Caki2 (cell line): ENCODE results near the gene LEKR1. TPM values are rescaled to one million over a fixed set of nuclear protein-coding genes. Genes with fewer than 3 reads are reported as not detected.
"Not testable (repeated sequence)": the region's sequence is repeated elsewhere in the genome, so short reads cannot be mapped to it uniquely, and the experiment has no call there.

Experiments
- DNase-seq: peaks from one replicate; pipeline ENCODE4 v3.0.0-alpha.2; 2015; ENCODE audit warnings: low read depth
- in situ Hi-C: cut with HindIII; loops from 2 replicates; pipeline ENCODE4 v1.10.0; 2016; ENCODE audit warnings: low sequenced_read_pairs, low pct_unique_long_range_greater_than_20kb, mixed read lengths
- total RNA-seq: library from RNA; depleted of rRNA; stranded (reverse); fragments of >200 nt; shearing (Covaris generic); gene quantifications from 2 replicates; pipeline ENCODE4 v1.2.3, GENCODE V29; 2014; ENCODE audit warnings: low replicate concordance

Gene LEKR1
- total RNA-seq, 1 experiment from 2014 or later: not detected

GRCh38 chr3:156802821-156803606 lies 23.1 kb upstream of the LEKR1 start:
- in situ Hi-C loops: no loop called here

DNA sequence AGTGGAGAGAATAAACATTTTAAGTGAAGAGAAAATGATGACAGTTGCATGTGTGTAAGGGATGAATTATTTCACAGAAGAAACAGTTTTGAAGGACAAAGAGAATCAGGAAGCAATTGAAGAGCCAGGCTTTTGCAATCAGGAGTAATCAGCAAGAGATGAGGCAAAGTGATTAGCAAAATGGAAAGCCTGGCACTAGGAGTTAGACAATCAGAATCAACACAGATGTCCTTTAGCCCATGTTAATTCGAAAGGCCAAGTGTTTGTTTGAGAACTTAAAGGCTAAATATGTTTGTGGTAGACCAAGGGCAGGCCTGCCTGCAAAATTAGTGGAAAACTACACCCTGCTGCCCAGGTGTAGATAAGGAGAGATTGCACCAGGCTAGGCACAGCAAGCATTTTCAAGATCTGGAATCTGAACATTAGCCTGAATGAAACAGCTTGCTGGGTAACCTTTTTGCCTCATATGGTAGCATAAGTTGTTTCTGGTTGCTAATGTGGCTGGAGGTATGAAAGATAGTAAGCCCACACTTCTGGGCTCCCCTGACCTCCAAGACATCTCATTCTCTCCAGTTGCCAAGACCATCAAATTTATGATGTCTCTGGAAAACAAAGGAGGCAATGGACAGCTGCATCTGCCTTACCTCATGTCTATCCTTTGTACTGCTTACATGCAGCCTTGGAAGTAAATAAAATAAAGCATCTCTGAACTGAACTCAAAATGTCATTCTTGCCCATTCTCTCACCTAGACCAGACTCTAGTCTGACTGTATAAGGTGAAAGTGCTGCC lies 22.0 kb upstream of the LEKR1 start:
- in situ Hi-C loops: no loop called here
- DNase-seq: no peak

More at GRCh38 chr3:156802821-156803606, 23.1 kb upstream of the LEKR1 start:
- DNase-seq: no peak

DNA sequence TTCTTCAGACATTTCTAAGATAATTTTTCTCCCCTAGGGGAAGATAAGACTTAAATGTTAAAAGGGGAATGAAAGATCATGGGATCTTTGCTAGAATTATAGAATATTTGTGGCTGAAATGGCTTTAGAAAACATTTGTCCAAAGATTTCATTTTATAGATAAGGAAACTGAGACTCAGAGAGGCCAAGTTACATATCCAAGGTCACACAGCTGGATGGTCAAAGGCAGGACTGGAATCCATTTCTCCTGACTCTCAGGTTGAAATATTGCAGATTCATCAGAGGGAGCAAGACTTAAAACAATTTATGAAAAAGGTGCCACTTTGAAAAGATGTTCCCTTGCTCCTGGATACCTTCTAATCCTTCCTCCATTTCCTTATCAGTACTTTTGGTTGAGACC lies 19.5 kb upstream of the LEKR1 start:
- no peak for DNase-seq
- in situ Hi-C loops: no loop called here

DNA sequence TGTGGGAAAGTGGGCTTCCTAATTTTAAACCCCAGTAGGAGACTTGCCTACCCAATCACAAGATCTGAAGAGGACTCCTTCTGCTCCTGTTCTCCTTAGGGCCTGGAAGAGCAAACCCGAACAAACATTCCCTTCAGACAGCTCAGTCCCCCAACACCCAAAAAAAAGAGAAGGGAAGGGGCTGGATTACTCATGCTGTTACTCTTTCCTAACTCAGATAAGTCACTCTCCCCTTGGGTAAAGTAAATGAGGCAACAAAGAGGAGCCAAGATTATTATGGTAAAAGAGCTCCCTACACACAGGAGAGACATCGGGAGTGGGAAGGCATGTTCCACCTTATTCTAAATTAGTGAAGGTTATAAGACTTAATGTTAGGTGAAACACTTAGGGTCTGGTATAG lies 18.1 kb upstream of the LEKR1 start:
- in situ Hi-C loops: no loop called here
- DNase-seq: no peak

DNA sequence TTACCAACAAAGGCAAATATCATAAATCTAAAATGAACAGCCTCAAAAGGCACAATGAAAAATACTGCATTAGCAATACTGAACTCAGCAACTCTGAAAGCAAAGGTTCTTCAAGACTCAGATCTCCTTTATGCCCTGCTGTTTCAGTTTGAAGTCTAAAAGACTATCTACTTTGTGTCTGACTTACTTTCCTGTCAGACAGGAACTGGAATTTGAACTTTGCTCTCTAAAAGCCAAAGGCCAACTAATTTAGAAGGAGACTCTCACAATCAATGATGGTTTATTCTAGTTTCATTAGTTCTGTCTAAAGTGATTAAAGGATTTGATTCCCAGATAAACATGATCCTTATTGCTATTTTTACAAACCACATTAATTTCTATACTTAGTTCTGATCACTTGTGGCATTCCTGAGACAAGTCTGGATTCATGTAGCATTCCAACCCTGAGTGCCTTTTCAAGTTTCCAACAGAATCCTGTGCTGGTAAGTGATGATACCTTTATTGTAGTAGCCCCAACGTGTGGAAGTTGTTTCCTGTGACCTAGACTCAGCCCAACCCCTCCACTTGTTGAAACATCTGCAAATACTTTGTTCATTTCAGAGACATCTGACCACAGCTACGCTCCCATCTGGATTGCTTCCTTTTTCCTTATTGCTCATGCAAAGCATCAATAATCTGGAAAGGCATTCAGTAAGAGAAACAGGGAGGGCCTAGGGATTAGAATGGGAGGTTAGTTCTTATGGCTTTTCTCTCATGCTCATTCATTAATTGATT lies 14.9 kb upstream of the LEKR1 start:
- DNase-seq: no peak
- in situ Hi-C loops: no loop called here

- DNase-seq: peak; percentile 75
- in situ Hi-C loops: no loop called here
Observed at GRCh38 chr3:156812521-156813335, 13.4 kb upstream of the LEKR1 start.

DNA sequence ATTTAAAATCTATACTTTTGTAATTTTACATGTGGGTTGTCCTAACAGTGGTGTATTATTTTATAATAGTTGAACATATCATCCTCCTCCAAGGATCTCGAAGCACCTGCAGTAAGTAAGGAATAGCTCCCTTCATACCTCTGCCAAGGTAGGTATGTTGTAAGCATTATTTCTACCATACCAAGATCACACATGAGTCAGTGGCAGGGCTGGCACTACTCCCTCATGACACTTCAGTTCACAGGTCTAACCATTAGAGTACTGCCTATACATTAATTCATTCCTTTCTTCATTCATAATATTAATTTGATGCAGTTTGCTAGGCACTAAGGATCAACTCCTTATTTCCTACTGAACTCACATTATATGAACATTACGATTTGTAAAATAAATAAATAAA lies 11.9 kb upstream of the LEKR1 start:
- no peak for DNase-seq
- in situ Hi-C loops: no loop called here

GRCh38 chr3:156816091-156816793 lies 9.9 kb upstream of the LEKR1 start:
- in situ Hi-C loops: no loop called here
- DNase-seq: no peak

GRCh38 chr3:156816794-156817645 lies 9.1 kb upstream of the LEKR1 start:
- in situ Hi-C loops: no loop called here
- DNase-seq: peak; percentile 93

DNA sequence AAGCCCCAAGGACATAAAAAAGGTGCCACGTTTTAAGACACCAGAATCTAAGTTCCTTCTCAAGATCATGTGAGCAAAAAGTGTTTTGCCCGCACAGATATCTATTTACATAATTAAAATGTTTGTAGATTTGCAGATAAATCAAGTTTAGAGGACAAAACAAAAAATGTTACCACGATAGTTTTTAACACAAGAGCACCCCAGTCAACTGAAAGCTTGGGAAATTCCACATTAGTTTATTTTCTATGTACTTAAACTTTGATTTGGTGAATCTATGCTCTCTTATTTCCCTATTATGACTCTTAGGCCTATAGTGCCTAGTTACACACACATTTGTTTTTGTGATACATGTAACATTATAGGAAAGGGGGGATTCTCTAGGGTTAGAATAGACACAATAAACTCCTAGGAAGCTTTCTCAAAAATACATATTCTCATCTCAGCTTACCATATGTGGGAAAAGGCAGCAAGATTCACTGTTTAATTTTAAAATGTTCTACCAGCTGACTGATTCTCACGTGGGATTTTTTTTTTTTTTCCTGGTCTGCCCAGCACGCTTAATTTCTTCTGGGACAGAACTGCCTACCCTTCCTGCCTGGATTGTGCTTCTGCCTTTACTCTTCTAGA lies 8.4 kb upstream of the LEKR1 start:
- peak; percentile 37 for DNase-seq
- in situ Hi-C loops: no loop called here

DNA sequence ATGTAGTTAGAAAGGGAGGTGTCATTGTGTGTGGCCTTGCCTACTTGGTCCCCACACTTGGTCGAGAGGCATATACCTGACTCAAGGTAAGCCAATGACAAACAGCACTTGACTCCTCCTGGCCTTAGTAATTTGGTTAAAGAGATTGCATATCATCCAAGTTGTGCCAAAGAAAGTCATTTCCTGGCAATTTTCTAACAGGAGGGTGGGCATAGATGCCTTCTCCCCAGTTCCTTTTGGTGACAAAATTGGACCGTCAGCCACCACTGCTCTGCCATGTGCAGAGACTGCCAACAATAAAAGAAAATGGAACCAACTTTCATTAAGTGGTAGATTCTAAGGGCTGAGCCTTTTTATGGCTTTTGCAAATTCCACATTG lies 7.9 kb upstream of the LEKR1 start:
- peak; percentile 36 for DNase-seq
- in situ Hi-C loops: no loop called here

- DNase-seq: peak; percentile 23
Observed at GRCh38 chr3:156818890-156819289, 7.3 kb upstream of the LEKR1 start.

GRCh38 chr3:156819842-156820691 lies 6.1 kb upstream of the LEKR1 start:
- no peak for DNase-seq
- in situ Hi-C loops: no loop called here

More at GRCh38 chr3:156818890-156819289, 7.3 kb upstream of the LEKR1 start:
- in situ Hi-C loops: no loop called here

GRCh38 chr3:156820692-156821080 lies 5.5 kb upstream of the LEKR1 start:
- DNase-seq: no peak
- in situ Hi-C loops: no loop called here

GRCh38 chr3:156822626-156823260 lies 3.4 kb upstream of the LEKR1 start:
- in situ Hi-C loops: not testable (repeated sequence)

More at GRCh38 chr3:156822626-156823260, 3.4 kb upstream of the LEKR1 start:
- DNase-seq: not testable (repeated sequence)
